G401 (cell line): Measurements from ENCODE around the gene MAN2A2. TPM values are rescaled to one million over a fixed set of nuclear protein-coding genes. Genes with fewer than 3 reads are reported as not detected.

Source experiments
- DNase-seq: peaks from one replicate; pipeline ENCODE4 v3.0.0-alpha.2; 2015; ENCODE audit warnings: low spot score
- in situ Hi-C: cut with HindIII; loops from 2 replicates; pipeline ENCODE4 v1.10.0; 2016; ENCODE audit warnings: low sequenced_read_pairs, mixed read lengths
- total RNA-seq: library from RNA; depleted of rRNA; stranded (reverse); fragments of >200 nt; shearing (Covaris generic); gene quantifications from 2 replicates; pipeline ENCODE4 v1.2.3, GENCODE V29; 2014; rRNA removed

MAN2A2 gene
- total RNA-seq = 23.8 and 33.4 TPM in 2 replicates

- peak; percentile 78 for DNase-seq
- in situ Hi-C loops = no loop called here
Observed at GRCh38 chr15:90902840-90903732, at the start of gene MAN2A2. Gene MAN2A2, plus strand, starts transcription at chr15:90903302. Its CDS starts 906 bp downstream, at chr15:90904208.

- in situ Hi-C loops = no loop called here
- DNase-seq = no peak
Observed at GRCh38 chr15:90855139-90855538, 48.0 kb upstream of the MAN2A2 start.

- in situ Hi-C loops = no loop called here
- no peak for DNase-seq
Observed at GRCh38 chr15:90857337-90857736, 45.8 kb upstream of the MAN2A2 start.

GRCh38 chr15:90857883-90858443, 45.1 kb upstream of the MAN2A2 start:
- in situ Hi-C loops = no loop called here

GRCh38 chr15:90859234-90860131, 43.6 kb upstream of the MAN2A2 start:
- DNase-seq = no peak

More at GRCh38 chr15:90857883-90858443, 45.1 kb upstream of the MAN2A2 start:
- no peak for DNase-seq

GRCh38 chr15:90860450-90860849, 42.7 kb upstream of the MAN2A2 start:
- in situ Hi-C loops = no loop called here
- no peak for DNase-seq

More at GRCh38 chr15:90859234-90860131, 43.6 kb upstream of the MAN2A2 start:
- in situ Hi-C loops = no loop called here

- in situ Hi-C loops = no loop called here
- DNase-seq = no peak
Observed at GRCh38 chr15:90860942-90861675, 42.0 kb upstream of the MAN2A2 start.

- in situ Hi-C loops = no loop called here
Observed at GRCh38 chr15:90862487-90862886, 40.6 kb upstream of the MAN2A2 start.

GRCh38 chr15:90862964-90863778, 39.9 kb upstream of the MAN2A2 start:
- DNase-seq = no peak
- in situ Hi-C loops = no loop called here

More at GRCh38 chr15:90862487-90862886, 40.6 kb upstream of the MAN2A2 start:
- no peak for DNase-seq

GRCh38 chr15:90863987-90864386, 39.1 kb upstream of the MAN2A2 start:
- DNase-seq = no peak
- in situ Hi-C loops = no loop called here

- in situ Hi-C loops = no loop called here
- no peak for DNase-seq
Observed at GRCh38 chr15:90864507-90864906, 38.6 kb upstream of the MAN2A2 start.

- in situ Hi-C loops = no loop called here
- no peak for DNase-seq
Observed at GRCh38 chr15:90865702-90866101, 37.4 kb upstream of the MAN2A2 start.

- in situ Hi-C loops = no loop called here
- no peak for DNase-seq
Observed at GRCh38 chr15:90866161-90866715, 36.9 kb upstream of the MAN2A2 start.

- no peak for DNase-seq
- in situ Hi-C loops = no loop called here
Observed at GRCh38 chr15:90866800-90867199, 36.3 kb upstream of the MAN2A2 start.

- in situ Hi-C loops = no loop called here
- no peak for DNase-seq
Observed at GRCh38 chr15:90868261-90868689, 34.8 kb upstream of the MAN2A2 start, which contains the start of gene FURIN. Gene FURIN, plus strand, starts transcription at chr15:90868588. Its CDS starts 7,153 bp downstream, at chr15:90875741.

GRCh38 chr15:90869140-90869541, 34.0 kb upstream of the MAN2A2 start:
- in situ Hi-C loops = no loop called here

GRCh38 chr15:90869601-90870353, 33.3 kb upstream of the MAN2A2 start:
- in situ Hi-C loops = no loop called here

More at GRCh38 chr15:90869140-90869541, 34.0 kb upstream of the MAN2A2 start:
- no peak for DNase-seq

More at GRCh38 chr15:90869601-90870353, 33.3 kb upstream of the MAN2A2 start:
- DNase-seq = no peak
